ENCODE measurements around the gene GON7.
A peak's percentile ranks its signal among the peaks of the same experiment; 100 is the strongest.

GON7 gene

GRCh38 chr14:93206793-93207467 lies at the start of gene GON7, which contains the start of gene UBR7:
Gene GON7, minus strand, starts transcription at chr14:93207065. Its CDS starts 28 bp downstream, at chr14:93207037.
Gene UBR7, plus strand, starts transcription at chr14:93207256. Its CDS starts 36 bp downstream, at chr14:93207292.
- peak within 1 kb of the TSS; percentile 69 for H3K4me3 ChIP-seq (ENCODE audit: insufficient read length, low read depth)
- peaks cover 12% of the 10 kb centered on the region for H3K36me3 ChIP-seq (ENCODE audit: insufficient read depth, insufficient read length, low read length)
- no peaks in the 10 kb centered on the region for H3K27me3 ChIP-seq (ENCODE audit: insufficient read depth, insufficient read length)
- H3K9me3 ChIP-seq (ENCODE audit: insufficient read depth, low read length) = no peaks in the 10 kb centered on the region
- no peaks in the 10 kb centered on the region for H3K4me1 ChIP-seq (ENCODE audit: insufficient read depth, insufficient read length)
- H3K9ac ChIP-seq (ENCODE audit: insufficient read length, low read depth) = peak within 1 kb of the TSS; percentile 93
- peak; percentile 93 for DNase-seq (ENCODE audit: low read depth, low spot score)
- no peak for TF ChIP-seq SUZ12 (IDR thresholded peaks at IDR 0.05; ENCODE audit: extremely low read depth, insufficient read depth, insufficient read length)
- TF ChIP-seq ZNF274 (IDR thresholded peaks at IDR 0.05; ENCODE audit: low read depth, low read length) = no peak
- no peak for TF ChIP-seq YY1 (IDR thresholded peaks at IDR 0.05; ENCODE audit: insufficient read depth, insufficient read length)

- TF ChIP-seq SUZ12 (IDR thresholded peaks at IDR 0.05; ENCODE audit: extremely low read depth, insufficient read depth, insufficient read length) = no peak
- no peak for TF ChIP-seq ZNF274 (IDR thresholded peaks at IDR 0.05; ENCODE audit: low read depth, low read length)
- TF ChIP-seq YY1 (IDR thresholded peaks at IDR 0.05; ENCODE audit: insufficient read depth, insufficient read length) = no peak
- no peak overlapping the region for H3K4me3 ChIP-seq (ENCODE audit: insufficient read length, low read depth)
- peak; percentile 3 for DNase-seq (ENCODE audit: low read depth, low spot score)
Measured at GRCh38 chr14:93249128-93249831, 42.4 kb upstream of the GON7 start.

GRCh38 chr14:93246534-93246933 lies 39.7 kb upstream of the GON7 start:
- Histone ChIP-seq H3K27me3 (ENCODE audit: insufficient read depth, insufficient read length) (no peaks in the 10 kb centered on the region), H3K9me3 (ENCODE audit: insufficient read depth, low read length) (no peaks in the 10 kb centered on the region), H3K4me1 (ENCODE audit: insufficient read depth, insufficient read length) (no peaks in the 10 kb centered on the region), H3K9ac (ENCODE audit: insufficient read length, low read depth) (no peak overlapping the region), H3K4me3 (ENCODE audit: insufficient read length, low read depth) (no peak overlapping the region), H3K36me3 (ENCODE audit: insufficient read depth, insufficient read length, low read length) (peaks cover 56% of the 10 kb centered on the region)
- no peak for DNase-seq (ENCODE audit: low read depth, low spot score)
- TF ChIP-seq SUZ12 (IDR thresholded peaks at IDR 0.05; ENCODE audit: extremely low read depth, insufficient read depth, insufficient read length) (no peak), ZNF274 (IDR thresholded peaks at IDR 0.05; ENCODE audit: low read depth, low read length) (no peak), YY1 (IDR thresholded peaks at IDR 0.05; ENCODE audit: insufficient read depth, insufficient read length) (no peak)

More at GRCh38 chr14:93249128-93249831, 42.4 kb upstream of the GON7 start:
- no peaks in the 10 kb centered on the region for H3K4me1 ChIP-seq (ENCODE audit: insufficient read depth, insufficient read length)
- H3K27me3 ChIP-seq (ENCODE audit: insufficient read depth, insufficient read length) = no peaks in the 10 kb centered on the region
- H3K36me3 ChIP-seq (ENCODE audit: insufficient read depth, insufficient read length, low read length) = peaks cover 49% of the 10 kb centered on the region
- H3K9me3 ChIP-seq (ENCODE audit: insufficient read depth, low read length) = no peaks in the 10 kb centered on the region
- H3K9ac ChIP-seq (ENCODE audit: insufficient read length, low read depth) = no peak overlapping the region

GRCh38 chr14:93245764-93246420 lies 39.0 kb upstream of the GON7 start:
- Histone ChIP-seq H3K36me3 (ENCODE audit: insufficient read depth, insufficient read length, low read length) (peaks cover 54% of the 10 kb centered on the region), H3K9me3 (ENCODE audit: insufficient read depth, low read length) (no peaks in the 10 kb centered on the region), H3K4me3 (ENCODE audit: insufficient read length, low read depth) (no peak overlapping the region), H3K4me1 (ENCODE audit: insufficient read depth, insufficient read length) (no peaks in the 10 kb centered on the region), H3K27me3 (ENCODE audit: insufficient read depth, insufficient read length) (no peaks in the 10 kb centered on the region), H3K9ac (ENCODE audit: insufficient read length, low read depth) (no peak overlapping the region)
- DNase-seq (ENCODE audit: low read depth, low spot score) = no peak
- TF ChIP-seq YY1 (IDR thresholded peaks at IDR 0.05; ENCODE audit: insufficient read depth, insufficient read length) (no peak), SUZ12 (IDR thresholded peaks at IDR 0.05; ENCODE audit: extremely low read depth, insufficient read depth, insufficient read length) (no peak), ZNF274 (IDR thresholded peaks at IDR 0.05; ENCODE audit: low read depth, low read length) (no peak)

GRCh38 chr14:93240678-93241000 lies 33.8 kb upstream of the GON7 start:
- no peaks in the 10 kb centered on the region for H3K9me3 ChIP-seq (ENCODE audit: insufficient read depth, low read length)
- no peaks in the 10 kb centered on the region for H3K4me1 ChIP-seq (ENCODE audit: insufficient read depth, insufficient read length)
- no peak overlapping the region for H3K4me3 ChIP-seq (ENCODE audit: insufficient read length, low read depth)
- TF ChIP-seq ZNF274 (IDR thresholded peaks at IDR 0.05; ENCODE audit: low read depth, low read length) (no peak), SUZ12 (IDR thresholded peaks at IDR 0.05; ENCODE audit: extremely low read depth, insufficient read depth, insufficient read length) (no peak), YY1 (IDR thresholded peaks at IDR 0.05; ENCODE audit: insufficient read depth, insufficient read length) (no peak)
- H3K27me3 ChIP-seq (ENCODE audit: insufficient read depth, insufficient read length) = no peaks in the 10 kb centered on the region
- no peak for DNase-seq (ENCODE audit: low read depth, low spot score)
- peaks cover 43% of the 10 kb centered on the region for H3K36me3 ChIP-seq (ENCODE audit: insufficient read depth, insufficient read length, low read length)
- H3K9ac ChIP-seq (ENCODE audit: insufficient read length, low read depth) = no peak overlapping the region

- Histone ChIP-seq H3K9ac (ENCODE audit: insufficient read length, low read depth) (no peak overlapping the region), H3K4me3 (ENCODE audit: insufficient read length, low read depth) (no peak overlapping the region), H3K27me3 (ENCODE audit: insufficient read depth, insufficient read length) (no peaks in the 10 kb centered on the region), H3K9me3 (ENCODE audit: insufficient read depth, low read length) (no peaks in the 10 kb centered on the region), H3K36me3 (ENCODE audit: insufficient read depth, insufficient read length, low read length) (peaks cover 38% of the 10 kb centered on the region), H3K4me1 (ENCODE audit: insufficient read depth, insufficient read length) (no peaks in the 10 kb centered on the region)
- DNase-seq (ENCODE audit: low read depth, low spot score) = no peak
- TF ChIP-seq YY1 (IDR thresholded peaks at IDR 0.05; ENCODE audit: insufficient read depth, insufficient read length) = no peak
Measured at GRCh38 chr14:93239869-93240677, 33.2 kb upstream of the GON7 start.
